GM12878 (cell line): Measurements from ENCODE around the gene CDC42BPA.

ENCODE experiments used
- BHLHE40 ChIP-seq, 2 experiments: fragments of 450-650 bp in 1 of 2; IDR thresholded peaks; 2 replicates each; pipeline ENCODE4 v1.6.1; 2011 to 2017; ENCODE audit warnings: low read depth in 2 of 2, borderline replicate concordance in 1 of 2, improper control_type of control experiment in 1 of 2, low read length in 1 of 2, mild to moderate bottlenecking in 1 of 2
- CBFB ChIP-seq: IDR thresholded peaks from 2 replicates; pipeline ENCODE4 v1.6.1; 2016; ENCODE audit warnings: antibody characterized with exemption, low read depth
- CREM ChIP-seq: IDR thresholded peaks from 2 replicates; pipeline ENCODE4 v1.6.1; 2014; ENCODE audit warnings: antibody characterized with exemption, low read depth
- CTCF ChIP-seq, 3 experiments: IDR thresholded peaks in 2 of 3; conservative IDR thresholded peaks in 1 of 3; 2 replicates each; pipeline ENCODE4 v1.5.1; 2011; ENCODE audit warnings: low read depth in 3 of 3, low read length in 3 of 3, mild to moderate bottlenecking in 3 of 3, control low read depth in 2 of 3, moderate library complexity in 2 of 3, inconsistent platforms in 1 of 3, mixed read lengths in 1 of 3; ENCODE audit not compliant: control insufficient read depth in 2 of 3, insufficient read depth in 1 of 3; ENCODE audit errors: extremely low read depth in 1 of 3
- EZH2 ChIP-seq: IDR thresholded peaks from 2 replicates; pipeline ENCODE4 v1.6.1; 2012; ENCODE audit warnings: low read depth, mild to moderate bottlenecking, control low read depth, inconsistent platforms, low read length, borderline replicate concordance; ENCODE audit not compliant: control insufficient read depth
- NBN ChIP-seq: fragments of 450-650 bp; IDR thresholded peaks from 2 replicates; pipeline ENCODE4 v1.6.1; 2016
- PBX3 ChIP-seq: IDR thresholded peaks from 2 replicates; pipeline ENCODE4 v1.6.1; 2011; ENCODE audit warnings: mild to moderate bottlenecking, low read depth, low read length, moderate library complexity; ENCODE audit not compliant: insufficient replicate concordance
- RAD21 ChIP-seq: IDR thresholded peaks from 2 replicates; pipeline ENCODE4 v1.6.1; 2011; ENCODE audit warnings: mild to moderate bottlenecking, low read depth, low read length, moderate library complexity; ENCODE audit not compliant: insufficient read depth
- SP1 ChIP-seq: IDR thresholded peaks from one replicate; pipeline ENCODE4 v1.6.1; 2011; ENCODE audit warnings: low read depth, low read length
- TF ChIP-seq, protein P1 (sequence below): IDR thresholded peaks from 2 replicates; pipeline ENCODE4 v1.6.1; 2012; ENCODE audit warnings: low read depth, low read length, improper control_type of control experiment
- TF ChIP-seq, protein P2 (sequence below): IDR thresholded peaks from 2 replicates; pipeline ENCODE4 v1.6.1; 2012; ENCODE audit warnings: mild to moderate bottlenecking, low read depth, low read length
- TF ChIP-seq, protein P3 (sequence below): IDR thresholded peaks from 2 replicates; pipeline ENCODE4 v1.6.1; 2012; ENCODE audit warnings: low read depth, low read length, improper control_type of control experiment

DNA sequence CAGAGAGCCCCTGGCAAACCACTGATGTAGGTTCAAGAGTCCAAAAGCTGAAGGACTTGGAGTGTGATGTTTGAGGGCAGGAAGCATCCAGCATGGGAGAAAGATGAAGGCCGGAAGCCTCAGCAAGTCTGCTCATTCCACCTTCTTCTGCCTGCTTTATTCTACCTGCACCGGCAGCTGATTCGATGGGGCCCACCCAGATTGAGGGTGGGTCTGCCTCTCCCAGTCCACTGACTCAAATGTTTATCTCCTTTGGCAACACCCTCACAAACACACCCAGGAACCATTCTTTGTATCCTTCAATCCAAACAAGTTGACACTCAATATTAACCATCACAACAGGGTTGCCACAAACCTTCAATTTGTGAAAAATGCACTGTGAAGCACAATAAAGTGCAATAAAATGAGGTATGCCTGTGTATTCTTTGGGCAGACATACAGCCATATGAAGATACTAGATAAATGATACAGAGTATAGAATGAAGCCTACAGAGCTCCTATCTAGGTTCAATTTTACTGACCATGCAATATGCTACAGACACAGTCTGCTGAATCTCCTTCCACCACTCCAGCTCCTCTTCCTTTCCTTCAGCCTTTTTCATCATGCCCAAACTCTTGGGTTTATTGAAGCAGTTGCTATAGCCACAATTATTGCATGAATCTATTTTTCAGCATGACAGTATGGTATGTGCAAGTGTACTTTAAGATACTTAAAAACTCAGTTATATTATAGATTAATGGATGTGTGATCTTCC lies 24.0 kb upstream of the CDC42BPA start:
- no peak for TF ChIP-seq EZH2
- no peak for TF ChIP-seq CTCF (IDR thresholded peaks at IDR 0.05 in 2 of 3, conservative IDR thresholded peaks at IDR 0.05 in 1 of 3; ENCODE audit: control insufficient read depth in 2 of 3, extremely low read depth in 1 of 3, insufficient read depth in 1 of 3, low read depth in 3 of 3, low read length in 3 of 3)
- TF ChIP-seq RAD21 = no peak
- no peak for TF ChIP-seq BHLHE40 (IDR thresholded peaks at IDR 0.05; ENCODE audit: borderline replicate concordance in 1 of 2, low read depth in 2 of 2, low read length in 1 of 2)
- TF ChIP-seq, protein P1, sequence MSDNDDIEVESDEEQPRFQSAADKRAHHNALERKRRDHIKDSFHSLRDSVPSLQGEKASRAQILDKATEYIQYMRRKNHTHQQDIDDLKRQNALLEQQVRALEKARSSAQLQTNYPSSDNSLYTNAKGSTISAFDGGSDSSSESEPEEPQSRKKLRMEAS = no peak
- no peak for TF ChIP-seq SP1
- TF ChIP-seq NBN = no peak
- no peak for TF ChIP-seq CBFB
- TF ChIP-seq CREM = no peak
- TF ChIP-seq, protein P2, sequence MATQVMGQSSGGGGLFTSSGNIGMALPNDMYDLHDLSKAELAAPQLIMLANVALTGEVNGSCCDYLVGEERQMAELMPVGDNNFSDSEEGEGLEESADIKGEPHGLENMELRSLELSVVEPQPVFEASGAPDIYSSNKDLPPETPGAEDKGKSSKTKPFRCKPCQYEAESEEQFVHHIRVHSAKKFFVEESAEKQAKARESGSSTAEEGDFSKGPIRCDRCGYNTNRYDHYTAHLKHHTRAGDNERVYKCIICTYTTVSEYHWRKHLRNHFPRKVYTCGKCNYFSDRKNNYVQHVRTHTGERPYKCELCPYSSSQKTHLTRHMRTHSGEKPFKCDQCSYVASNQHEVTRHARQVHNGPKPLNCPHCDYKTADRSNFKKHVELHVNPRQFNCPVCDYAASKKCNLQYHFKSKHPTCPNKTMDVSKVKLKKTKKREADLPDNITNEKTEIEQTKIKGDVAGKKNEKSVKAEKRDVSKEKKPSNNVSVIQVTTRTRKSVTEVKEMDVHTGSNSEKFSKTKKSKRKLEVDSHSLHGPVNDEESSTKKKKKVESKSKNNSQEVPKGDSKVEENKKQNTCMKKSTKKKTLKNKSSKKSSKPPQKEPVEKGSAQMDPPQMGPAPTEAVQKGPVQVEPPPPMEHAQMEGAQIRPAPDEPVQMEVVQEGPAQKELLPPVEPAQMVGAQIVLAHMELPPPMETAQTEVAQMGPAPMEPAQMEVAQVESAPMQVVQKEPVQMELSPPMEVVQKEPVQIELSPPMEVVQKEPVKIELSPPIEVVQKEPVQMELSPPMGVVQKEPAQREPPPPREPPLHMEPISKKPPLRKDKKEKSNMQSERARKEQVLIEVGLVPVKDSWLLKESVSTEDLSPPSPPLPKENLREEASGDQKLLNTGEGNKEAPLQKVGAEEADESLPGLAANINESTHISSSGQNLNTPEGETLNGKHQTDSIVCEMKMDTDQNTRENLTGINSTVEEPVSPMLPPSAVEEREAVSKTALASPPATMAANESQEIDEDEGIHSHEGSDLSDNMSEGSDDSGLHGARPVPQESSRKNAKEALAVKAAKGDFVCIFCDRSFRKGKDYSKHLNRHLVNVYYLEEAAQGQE = no peak
- no peak for TF ChIP-seq PBX3
- TF ChIP-seq, protein P3, sequence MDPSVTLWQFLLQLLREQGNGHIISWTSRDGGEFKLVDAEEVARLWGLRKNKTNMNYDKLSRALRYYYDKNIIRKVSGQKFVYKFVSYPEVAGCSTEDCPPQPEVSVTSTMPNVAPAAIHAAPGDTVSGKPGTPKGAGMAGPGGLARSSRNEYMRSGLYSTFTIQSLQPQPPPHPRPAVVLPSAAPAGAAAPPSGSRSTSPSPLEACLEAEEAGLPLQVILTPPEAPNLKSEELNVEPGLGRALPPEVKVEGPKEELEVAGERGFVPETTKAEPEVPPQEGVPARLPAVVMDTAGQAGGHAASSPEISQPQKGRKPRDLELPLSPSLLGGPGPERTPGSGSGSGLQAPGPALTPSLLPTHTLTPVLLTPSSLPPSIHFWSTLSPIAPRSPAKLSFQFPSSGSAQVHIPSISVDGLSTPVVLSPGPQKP = no peak
